HFFc6 (cell line): ENCODE measurements around the gene CHFR. TPM values are rescaled to one million over a fixed set of nuclear protein-coding genes. Genes with fewer than 3 reads are reported as not detected.
A peak's percentile ranks its signal among the peaks of the same experiment; 100 is the strongest.
"Not testable (repeated sequence)": the region's sequence is repeated elsewhere in the genome, so short reads cannot be mapped to it uniquely, and the experiment has no call there.

Experiments
- DNase-seq: peaks from one replicate; pipeline ENCODE4 v3.0.0-alpha.2; 2018
- H3K27ac Mint-ChIP-seq: 2 replicates; pipeline ENCODE4 v1.8.0; 2020; ENCODE audit warnings: mild to moderate bottlenecking, mixed read lengths
- H3K27me3 Mint-ChIP-seq: 2 replicates; pipeline ENCODE4 v1.8.0; 2021; ENCODE audit warnings: mild to moderate bottlenecking, moderate library complexity, mixed read lengths; ENCODE audit not compliant: insufficient read depth
- H3K36me3 Mint-ChIP-seq: 2 replicates; pipeline ENCODE4 v1.8.0; 2021; ENCODE audit warnings: low read depth, mixed read lengths
- H3K4me1 Mint-ChIP-seq: 2 replicates; pipeline ENCODE4 v1.8.0; 2020; ENCODE audit warnings: low read depth, mixed read lengths
- H3K4me3 Mint-ChIP-seq: 2 replicates; pipeline ENCODE4 v1.8.0; 2020; ENCODE audit warnings: mild to moderate bottlenecking, moderate library complexity, mixed read lengths
- H3K9me3 Mint-ChIP-seq: 2 replicates; pipeline ENCODE4 v1.8.0; 2020; ENCODE audit warnings: mild to moderate bottlenecking, mixed read lengths
- total RNA-seq, 6 experiments: library from RNA; stranded (reverse); fragmentation: NEBNext Ultra II Directional; extraction: Animal tissue kit (Norgen Biotek cat#: 25700); gene quantifications; 2 replicates in 1 of 6; 3 replicates in 5 of 6; pipeline ENCODE4 v1.2.3, GENCODE V29; 2021
- TF ChIP-seq, protein P1 (sequence below): fragments of 200-600 bp; sonication (generic); IDR thresholded peaks from 2 replicates; pipeline ENCODE4 v1.5.0; 2021; ENCODE audit warnings: antibody characterized with exemption, mild to moderate bottlenecking

The CHFR gene
- total RNA-seq, 6 experiments from 2014 or later: 23.1 to 30.0 (median 26.2) TPM

GRCh38 chr12:132836795-132837331 lies 50.5 kb downstream of the CHFR start:
- DNase-seq: no peak
- H3K27ac Mint-ChIP-seq: no peak overlapping the region
- H3K27me3 Mint-ChIP-seq: no peaks in the 10 kb centered on the region; the same call in 1 of the 2 replicates
- peaks cover 40% of the 10 kb centered on the region for H3K36me3 Mint-ChIP-seq
- H3K9me3 Mint-ChIP-seq: no peaks in the 10 kb centered on the region
- H3K4me3 Mint-ChIP-seq: no peak overlapping the region
- TF ChIP-seq, protein P1, sequence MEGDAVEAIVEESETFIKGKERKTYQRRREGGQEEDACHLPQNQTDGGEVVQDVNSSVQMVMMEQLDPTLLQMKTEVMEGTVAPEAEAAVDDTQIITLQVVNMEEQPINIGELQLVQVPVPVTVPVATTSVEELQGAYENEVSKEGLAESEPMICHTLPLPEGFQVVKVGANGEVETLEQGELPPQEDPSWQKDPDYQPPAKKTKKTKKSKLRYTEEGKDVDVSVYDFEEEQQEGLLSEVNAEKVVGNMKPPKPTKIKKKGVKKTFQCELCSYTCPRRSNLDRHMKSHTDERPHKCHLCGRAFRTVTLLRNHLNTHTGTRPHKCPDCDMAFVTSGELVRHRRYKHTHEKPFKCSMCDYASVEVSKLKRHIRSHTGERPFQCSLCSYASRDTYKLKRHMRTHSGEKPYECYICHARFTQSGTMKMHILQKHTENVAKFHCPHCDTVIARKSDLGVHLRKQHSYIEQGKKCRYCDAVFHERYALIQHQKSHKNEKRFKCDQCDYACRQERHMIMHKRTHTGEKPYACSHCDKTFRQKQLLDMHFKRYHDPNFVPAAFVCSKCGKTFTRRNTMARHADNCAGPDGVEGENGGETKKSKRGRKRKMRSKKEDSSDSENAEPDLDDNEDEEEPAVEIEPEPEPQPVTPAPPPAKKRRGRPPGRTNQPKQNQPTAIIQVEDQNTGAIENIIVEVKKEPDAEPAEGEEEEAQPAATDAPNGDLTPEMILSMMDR: no peak
- no peaks in the 10 kb centered on the region for H3K4me1 Mint-ChIP-seq

DNA sequence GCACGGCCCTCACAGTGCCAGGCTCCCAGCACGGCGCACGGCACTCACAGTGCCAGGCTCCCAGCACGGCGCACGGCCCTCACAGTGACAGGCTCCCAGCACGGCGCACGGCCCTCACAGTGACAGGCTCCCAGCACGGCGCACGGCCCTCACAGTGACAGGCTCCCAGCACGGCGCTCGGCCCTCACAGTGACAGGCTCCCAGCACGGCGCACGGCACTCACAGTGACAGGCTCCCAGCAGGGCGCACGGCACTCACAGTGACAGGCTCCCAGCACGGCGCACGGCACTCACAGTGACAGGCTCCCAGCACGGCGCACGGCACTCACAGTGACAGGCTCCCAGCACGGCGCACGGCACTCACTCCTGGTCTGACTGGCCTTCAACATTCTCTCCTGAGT lies 51.2 kb downstream of the CHFR start:
- H3K27ac Mint-ChIP-seq, H3K27me3 Mint-ChIP-seq, H3K4me1 Mint-ChIP-seq, H3K4me3 Mint-ChIP-seq, DNase-seq, H3K9me3 Mint-ChIP-seq: not testable (repeated sequence)
- H3K36me3 Mint-ChIP-seq: peaks cover 38% of the 10 kb centered on the region

- Mint-ChIP-seq H3K4me1 (no peaks in the 10 kb centered on the region), H3K36me3 (peaks cover 35% of the 10 kb centered on the region), H3K27me3 (no peaks in the 10 kb centered on the region; the same call in 1 of the 2 replicates), H3K4me3 (no peak overlapping the region), H3K9me3 (no peaks in the 10 kb centered on the region), H3K27ac (no peak overlapping the region)
- DNase-seq: no peak
- TF ChIP-seq, protein P1: no peak
These were observed 52.1 kb downstream of the CHFR start for GRCh38 chr12:132835076-132836025.

GRCh38 chr12:132834181-132834711 lies 53.2 kb downstream of the CHFR start:
- Mint-ChIP-seq H3K4me1 (peaks cover 4% of the 10 kb centered on the region; the same call in 1 of the 2 replicates), H3K27ac (no peak overlapping the region; the same call in 1 of the 2 replicates), H3K9me3 (no peaks in the 10 kb centered on the region), H3K36me3 (peaks cover 42% of the 10 kb centered on the region), H3K4me3 (no peak overlapping the region), H3K27me3 (no peaks in the 10 kb centered on the region; the same call in 1 of the 2 replicates)
- TF ChIP-seq, protein P1: no peak
- DNase-seq: no peak

- DNase-seq: no peak
- Mint-ChIP-seq H3K27ac (no peak overlapping the region), H3K4me1 (peaks cover 6% of the 10 kb centered on the region; the same call in 1 of the 2 replicates), H3K36me3 (peaks cover 39% of the 10 kb centered on the region), H3K9me3 (no peaks in the 10 kb centered on the region), H3K4me3 (no peak overlapping the region), H3K27me3 (peaks cover 4% of the 10 kb centered on the region)
- TF ChIP-seq, protein P1: no peak
These were observed 54.1 kb downstream of the CHFR start for GRCh38 chr12:132833341-132833740.

DNA sequence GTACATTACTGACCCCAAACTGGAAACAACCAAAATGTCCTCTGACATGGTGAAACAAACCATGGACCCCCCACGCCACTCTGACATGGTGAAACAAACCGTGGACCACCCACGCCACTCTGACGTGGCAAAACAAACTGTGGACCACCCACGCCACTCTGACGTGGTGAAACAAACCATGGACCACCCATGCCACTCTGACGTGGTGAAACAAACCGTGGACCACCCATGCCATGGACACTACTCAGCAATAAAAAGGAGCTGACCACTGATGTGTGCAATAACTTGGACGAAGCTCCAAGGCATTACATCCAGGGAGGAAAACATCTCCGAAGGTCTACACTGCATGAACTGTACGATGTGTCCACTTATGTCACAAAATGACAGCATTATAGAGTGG lies 55.6 kb downstream of the CHFR start:
- Mint-ChIP-seq H3K27me3 (peaks cover 11% of the 10 kb centered on the region), H3K9me3 (no peaks in the 10 kb centered on the region), H3K4me3 (no peak overlapping the region), H3K36me3 (peaks cover 51% of the 10 kb centered on the region), H3K4me1 (peaks cover 19% of the 10 kb centered on the region), H3K27ac (peak overlapping the region; percentile 6; the same call in 1 of the 2 replicates)
- DNase-seq: no peak
- TF ChIP-seq, protein P1: no peak
